ENCODE results near the gene GNB1. TPM values are rescaled to one million over a fixed set of nuclear protein-coding genes. Genes with fewer than 3 reads are reported as not detected.

GNB1 gene
- total RNA-seq, 2 donors from 2014 or later: 69.9 to 91.6 TPM

DNA sequence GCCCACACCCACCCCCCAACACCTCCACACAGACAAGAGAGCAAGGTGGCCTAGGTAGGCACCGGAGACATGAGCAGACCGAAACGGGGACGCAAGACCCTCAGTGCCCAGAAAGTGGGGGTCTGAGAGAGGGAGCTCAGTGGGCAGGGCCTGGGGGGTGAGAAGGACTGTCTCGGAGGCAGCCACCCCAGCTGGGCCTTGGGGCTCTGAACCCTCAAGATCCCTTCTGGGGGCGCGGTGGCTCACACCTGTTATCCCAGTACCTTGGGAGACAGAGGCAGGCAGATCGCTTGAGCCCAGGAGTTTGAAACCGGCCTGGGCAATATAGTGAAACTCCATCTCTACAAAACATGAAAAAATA is 9.1 kb upstream of the GNB1 start:
- Histone ChIP-seq H3K27ac (no peak overlapping the region), H3K9me3 (no peaks in the 10 kb centered on the region), H3K4me1 (peaks cover 0 to 7% of the 10 kb centered on the region in 2 donors), H3K27me3 (no peaks in the 10 kb centered on the region), H3K36me3 (no peaks in the 10 kb centered on the region), H3K4me3 (no peak overlapping the region)
- TF ChIP-seq, protein P1, sequence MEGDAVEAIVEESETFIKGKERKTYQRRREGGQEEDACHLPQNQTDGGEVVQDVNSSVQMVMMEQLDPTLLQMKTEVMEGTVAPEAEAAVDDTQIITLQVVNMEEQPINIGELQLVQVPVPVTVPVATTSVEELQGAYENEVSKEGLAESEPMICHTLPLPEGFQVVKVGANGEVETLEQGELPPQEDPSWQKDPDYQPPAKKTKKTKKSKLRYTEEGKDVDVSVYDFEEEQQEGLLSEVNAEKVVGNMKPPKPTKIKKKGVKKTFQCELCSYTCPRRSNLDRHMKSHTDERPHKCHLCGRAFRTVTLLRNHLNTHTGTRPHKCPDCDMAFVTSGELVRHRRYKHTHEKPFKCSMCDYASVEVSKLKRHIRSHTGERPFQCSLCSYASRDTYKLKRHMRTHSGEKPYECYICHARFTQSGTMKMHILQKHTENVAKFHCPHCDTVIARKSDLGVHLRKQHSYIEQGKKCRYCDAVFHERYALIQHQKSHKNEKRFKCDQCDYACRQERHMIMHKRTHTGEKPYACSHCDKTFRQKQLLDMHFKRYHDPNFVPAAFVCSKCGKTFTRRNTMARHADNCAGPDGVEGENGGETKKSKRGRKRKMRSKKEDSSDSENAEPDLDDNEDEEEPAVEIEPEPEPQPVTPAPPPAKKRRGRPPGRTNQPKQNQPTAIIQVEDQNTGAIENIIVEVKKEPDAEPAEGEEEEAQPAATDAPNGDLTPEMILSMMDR (IDR thresholded peaks at IDR 0.05): no peak
- DNase-seq (ENCODE audit: low spot score): no peak

DNA sequence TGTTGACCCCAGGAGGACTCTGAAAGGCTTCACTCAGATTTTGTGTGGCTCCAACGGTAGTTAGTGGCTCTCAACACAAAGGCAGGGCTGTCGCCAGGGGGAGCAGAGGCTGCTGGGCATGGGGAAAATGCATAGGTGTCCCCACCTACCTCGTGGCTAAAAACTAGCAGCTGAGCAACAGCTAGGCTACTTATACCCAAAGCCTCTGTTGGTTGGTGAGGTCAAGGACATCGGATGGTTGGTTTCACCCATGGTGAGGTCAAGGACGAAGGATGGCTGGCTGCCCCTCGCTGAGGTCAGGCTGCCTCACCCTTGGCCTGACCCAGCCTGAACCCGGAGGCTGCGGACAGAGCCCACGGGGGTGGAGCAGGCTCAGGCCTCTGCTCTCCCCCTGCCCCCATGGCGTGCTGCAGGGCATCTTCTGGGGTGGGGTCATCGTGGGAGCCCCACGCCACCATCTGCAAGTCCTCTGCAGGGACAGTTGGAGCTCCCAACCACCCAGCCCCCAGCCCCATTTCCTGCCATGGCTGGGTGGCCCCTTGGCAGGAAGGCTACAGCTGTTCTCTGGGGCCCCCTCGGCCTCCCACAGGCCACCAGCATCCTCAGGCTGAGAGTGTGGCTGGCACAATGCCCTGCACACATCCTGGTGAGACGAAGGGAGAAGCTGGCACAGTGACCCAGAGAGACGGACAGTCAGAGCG is 8.5 kb upstream of the GNB1 start:
- DNase-seq (ENCODE audit: low spot score): no peak
- H3K27ac ChIP-seq: no peak overlapping the region
- H3K4me3 ChIP-seq: no peak overlapping the region
- no peaks in the 10 kb centered on the region for H3K27me3 ChIP-seq
- no peaks in the 10 kb centered on the region for H3K36me3 ChIP-seq
- TF ChIP-seq, protein P1 (IDR thresholded peaks at IDR 0.05): no peak
- H3K9me3 ChIP-seq: no peaks in the 10 kb centered on the region
- peaks cover 0 to 12% of the 10 kb centered on the region in 2 donors for H3K4me1 ChIP-seq

DNA sequence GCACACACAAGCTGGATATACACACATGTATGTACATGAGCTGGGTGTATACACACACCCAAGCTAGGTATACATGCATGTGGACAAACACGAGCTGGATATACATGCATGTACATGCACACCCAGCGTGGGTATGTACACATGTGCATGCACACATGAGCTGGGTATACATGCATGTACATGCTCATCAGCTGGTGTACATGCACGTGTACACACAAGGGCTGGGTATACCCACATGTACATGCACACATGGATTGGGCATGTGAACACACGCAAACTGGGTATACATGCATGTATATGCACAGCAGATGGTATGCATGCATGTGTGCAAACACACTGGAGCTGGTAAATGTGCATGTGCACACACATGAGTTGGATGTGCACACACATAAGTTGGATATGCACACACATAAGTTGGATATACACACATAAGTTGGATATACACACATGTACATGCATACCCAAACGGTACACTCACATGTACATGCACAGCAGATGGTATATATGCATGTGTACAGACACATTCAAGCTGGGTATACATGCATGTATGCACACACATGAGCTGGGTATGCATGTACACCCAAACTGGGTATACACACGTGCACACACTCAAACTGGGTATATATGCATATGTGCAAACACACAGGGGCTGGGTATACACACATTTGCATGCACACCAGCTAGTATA is 7.5 kb upstream of the GNB1 start:
- TF ChIP-seq, protein P1 (IDR thresholded peaks at IDR 0.05): no peak
- no peaks in the 10 kb centered on the region for H3K9me3 ChIP-seq
- H3K27me3 ChIP-seq: no peaks in the 10 kb centered on the region
- no peak for DNase-seq (ENCODE audit: low spot score)
- no peak overlapping the region for H3K27ac ChIP-seq
- H3K4me1 ChIP-seq: peaks cover 0 to 22% of the 10 kb centered on the region in 2 donors
- no peaks in the 10 kb centered on the region for H3K36me3 ChIP-seq
- H3K4me3 ChIP-seq: no peak overlapping the region

DNA sequence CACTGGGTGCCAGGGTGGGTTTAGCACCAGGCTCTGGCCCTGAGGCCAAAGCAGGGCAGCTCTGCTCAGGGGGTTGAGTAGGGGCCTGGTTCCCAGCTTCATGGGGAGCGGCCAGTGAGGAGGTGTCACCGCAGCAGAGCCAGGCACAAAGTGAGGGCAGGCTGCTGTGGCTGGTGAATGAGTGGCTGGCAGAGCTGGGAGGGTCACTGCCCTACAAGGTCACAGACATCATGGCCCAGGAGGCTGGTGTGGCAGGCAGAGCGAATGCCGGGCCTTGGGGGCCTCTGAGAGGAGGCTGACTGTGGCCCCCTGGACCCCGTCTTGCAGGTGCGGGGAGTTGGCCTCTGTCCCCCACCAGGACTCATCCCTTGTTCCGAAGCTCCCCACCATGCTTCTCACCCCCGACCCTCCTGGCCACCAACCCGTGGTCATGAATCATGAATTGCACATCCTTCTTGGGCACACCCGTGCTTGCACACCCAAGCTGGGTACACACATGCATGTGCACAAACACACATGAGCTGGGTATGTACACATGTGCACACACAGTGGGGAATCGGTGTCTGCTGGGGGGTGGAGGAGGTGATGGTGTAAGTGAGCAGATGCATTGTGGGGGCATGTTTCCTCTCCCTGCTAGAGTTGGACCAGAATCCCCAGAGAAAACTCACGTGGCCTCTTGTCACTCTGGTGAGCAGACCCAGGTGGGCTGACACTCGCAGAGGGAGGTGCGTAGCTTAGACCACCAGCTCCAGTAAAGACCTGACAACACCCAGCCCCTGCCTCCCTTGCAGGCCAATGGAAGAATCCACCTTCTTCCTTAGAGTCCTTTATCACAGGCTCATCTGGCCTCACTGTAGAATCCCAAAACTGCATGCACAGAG is 4.8 kb upstream of the GNB1 start:
- H3K4me3 ChIP-seq: no peak overlapping the region
- H3K36me3 ChIP-seq: no peaks in the 10 kb centered on the region
- no peak overlapping the region for H3K27ac ChIP-seq
- no peak for DNase-seq (ENCODE audit: low spot score)
- H3K4me1 ChIP-seq: peaks cover 0 to 41% of the 10 kb centered on the region in 2 donors
- H3K27me3 ChIP-seq: no peaks in the 10 kb centered on the region
- no peaks in the 10 kb centered on the region for H3K9me3 ChIP-seq
- TF ChIP-seq, protein P1 (IDR thresholded peaks at IDR 0.05): no peak

DNA sequence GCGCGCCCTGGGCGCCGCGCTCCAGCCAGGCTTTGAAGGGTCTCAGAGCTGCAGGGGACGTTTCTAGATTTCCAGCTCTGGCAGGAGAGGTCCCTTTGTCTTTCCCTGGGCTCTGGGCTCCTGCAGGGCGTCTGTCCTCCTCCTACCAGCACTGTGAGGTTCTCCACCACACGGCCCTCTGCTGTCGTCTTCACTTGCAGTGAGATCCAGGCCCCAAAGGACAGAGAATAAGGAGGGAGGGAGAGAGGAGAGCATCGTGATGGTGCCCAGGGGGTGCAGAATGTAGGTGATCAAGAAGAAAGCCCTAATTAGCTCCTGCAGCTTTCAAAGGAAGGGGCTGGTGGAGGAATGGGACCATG is 4.2 kb upstream of the GNB1 start:
- H3K9me3 ChIP-seq: no peaks in the 10 kb centered on the region
- H3K27ac ChIP-seq: peak overlapping the region in 1 of 2 donors; percentile 33
- H3K36me3 ChIP-seq: no peaks in the 10 kb centered on the region
- TF ChIP-seq, protein P1 (IDR thresholded peaks at IDR 0.05): no peak
- no peak for DNase-seq (ENCODE audit: low spot score)
- no peak overlapping the region for H3K4me3 ChIP-seq
- no peaks in the 10 kb centered on the region for H3K27me3 ChIP-seq
- H3K4me1 ChIP-seq: peaks cover 0 to 41% of the 10 kb centered on the region in 2 donors
